Left kidney (tissue), 8 donors: Measurements from ENCODE around the gene BTBD17. TPM values are rescaled to one million over a fixed set of nuclear protein-coding genes. Genes with fewer than 3 reads are reported as not detected.
"Not testable (repeated sequence)": the region's sequence is repeated elsewhere in the genome, so short reads cannot be mapped to it uniquely, and the experiment has no call there.

ENCODE experiments used
- DNase-seq: peaks from one replicate; pipeline ENCODE4 v3.0.0-alpha.2; 2013
- long read RNA-seq, 8 donors: transcript quantifications; one replicate each; lab custom pipeline, GENCODE V29; 2026
- polyA plus RNA-seq: library from polyadenylated mRNA; unstranded; fragments of 120-200 nt; gene quantifications from one replicate; pipeline ENCODE4 v1.2.1, GENCODE V29; 2013; ENCODE audit not compliant: insufficient read length

BTBD17 gene
- polyA plus RNA-seq, result 0.13 TPM
- long read RNA-seq, donor 1, partial matches to known transcripts, result 0 of 2 reads
- long read RNA-seq, donor 1, other reads (novel, unspliced or antisense), result 0 of 2 reads
- long read RNA-seq, donor 2, result 0 reads
- long read RNA-seq, donor 3, result 0 reads
- long read RNA-seq, donor 4, result 0 reads
- long read RNA-seq, donor 5, result 0 reads
- long read RNA-seq, donor 6, partial matches to known transcripts, result 106 of 134 reads
- long read RNA-seq, donor 6, other reads (novel, unspliced or antisense), result 27 of 134 reads
- long read RNA-seq, donor 7, partial matches to known transcripts, result 79 of 147 reads
- long read RNA-seq, donor 7, other reads (novel, unspliced or antisense), result 68 of 147 reads
- long read RNA-seq, donor 8, partial matches to known transcripts, result 88 of 93 reads
- long read RNA-seq, donor 8, other reads (novel, unspliced or antisense), result 5 of 93 reads

- no peak for DNase-seq
Observed at GRCh38 chr17:74361230-74362068, at the start of gene BTBD17. Gene BTBD17 (minus strand): TSS chr17:74361868. CDS start chr17:74361819, 49 bp downstream.

- DNase-seq, result no peak
Observed at GRCh38 chr17:74410001-74410443, 48.4 kb upstream of the BTBD17 start.

GRCh38 chr17:74408815-74409214 lies 47.1 kb upstream of the BTBD17 start:
- DNase-seq, result no peak

- DNase-seq, result no peak
Observed at GRCh38 chr17:74408262-74408661, 46.6 kb upstream of the BTBD17 start.

GRCh38 chr17:74407384-74407783 lies 45.7 kb upstream of the BTBD17 start:
- DNase-seq, result no peak

GRCh38 chr17:74405311-74405710 lies 43.6 kb upstream of the BTBD17 start:
- not testable (repeated sequence) for DNase-seq

GRCh38 chr17:74404789-74405188 lies 43.1 kb upstream of the BTBD17 start:
- no peak for DNase-seq

GRCh38 chr17:74404218-74404617 lies 42.5 kb upstream of the BTBD17 start:
- no peak for DNase-seq

- DNase-seq, result no peak
Observed at GRCh38 chr17:74403512-74404137, 42.0 kb upstream of the BTBD17 start.

GRCh38 chr17:74402048-74402447 lies 40.4 kb upstream of the BTBD17 start:
- no peak for DNase-seq

- no peak for DNase-seq
Observed at GRCh38 chr17:74396567-74396966, 34.9 kb upstream of the BTBD17 start.

- DNase-seq, result no peak
Observed at GRCh38 chr17:74394977-74395376, 33.3 kb upstream of the BTBD17 start.

- no peak for DNase-seq
Observed at GRCh38 chr17:74394275-74394950, 32.7 kb upstream of the BTBD17 start.

GRCh38 chr17:74393346-74393942 lies 31.8 kb upstream of the BTBD17 start:
- no peak for DNase-seq

- no peak for DNase-seq
Observed at GRCh38 chr17:74392848-74393247, 31.2 kb upstream of the BTBD17 start.

- no peak for DNase-seq
Observed at GRCh38 chr17:74391771-74392170, 30.1 kb upstream of the BTBD17 start.

GRCh38 chr17:74390680-74391653 lies 29.3 kb upstream of the BTBD17 start:
- DNase-seq, result no peak

- DNase-seq, result no peak
Observed at GRCh38 chr17:74389937-74390679, 28.4 kb upstream of the BTBD17 start.

GRCh38 chr17:74389084-74389753 lies 27.6 kb upstream of the BTBD17 start:
- DNase-seq, result no peak
